GM18505 (cell line): ENCODE results near the gene SHC3.

Experiments
- ATAC-seq: cut with Tn5 transposase; IDR thresholded peaks from one replicate; pipeline ENCODE4 v1.9.1; 2021; ENCODE audit not compliant: unreplicated experiment
- POLR2A ChIP-seq: IDR thresholded peaks from 4 replicates; pipeline ENCODE4 v1.6.1; 2011; ENCODE audit warnings: borderline replicate concordance; ENCODE audit not compliant: insufficient read depth, insufficient read length; ENCODE audit errors: extremely low read depth

Gene SHC3

GRCh38 chr9:89008055-89008743 is 170.4 kb downstream of the SHC3 start:
- no peak for ATAC-seq
- TF ChIP-seq POLR2A = no peak

DNA sequence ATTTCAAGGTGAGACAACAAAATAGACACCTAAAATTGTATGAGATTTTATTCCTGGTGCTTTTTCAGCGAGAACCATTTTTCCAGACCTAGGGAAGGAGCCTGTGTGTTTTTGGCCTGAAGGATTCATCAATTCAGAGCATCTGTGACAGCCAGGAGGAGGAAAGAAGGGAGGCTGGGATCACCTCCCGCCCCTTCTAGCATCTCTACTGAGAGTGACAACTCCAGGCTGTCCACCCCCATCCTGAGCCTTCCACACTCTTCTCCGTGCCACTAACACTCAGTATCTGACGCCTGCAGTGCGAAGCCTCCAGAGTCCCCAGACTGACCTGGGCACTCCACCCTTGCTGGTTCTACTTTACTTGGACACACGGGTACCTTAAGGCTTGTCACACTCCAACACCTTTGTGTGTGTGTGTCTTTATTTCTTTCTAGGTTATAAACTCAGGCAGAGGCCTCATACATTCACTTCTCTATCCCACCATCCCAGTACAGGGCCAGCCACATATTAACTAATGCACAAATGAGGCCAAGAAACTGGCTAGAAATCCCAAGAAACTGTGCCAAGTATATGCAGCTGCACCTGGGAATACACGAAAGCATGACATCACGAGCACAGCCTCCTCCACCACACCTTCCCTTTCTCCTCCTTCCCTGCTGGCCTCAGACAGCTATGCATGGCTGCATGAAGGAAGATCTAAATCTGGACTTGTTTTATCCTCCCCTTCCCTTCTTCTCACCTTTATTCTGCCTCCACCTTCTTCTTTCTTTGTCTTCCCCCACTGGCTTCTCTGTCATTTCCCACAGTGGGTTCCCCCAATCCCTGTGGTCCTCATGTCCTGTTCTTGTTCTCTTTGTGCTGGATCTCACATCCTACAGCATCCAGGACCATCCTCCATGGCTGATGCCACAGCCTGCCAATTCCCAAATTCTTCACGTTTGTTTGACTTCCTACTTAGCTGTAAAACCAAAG is 171.3 kb downstream of the SHC3 start:
- ATAC-seq = no peak
- no peak for TF ChIP-seq POLR2A

DNA sequence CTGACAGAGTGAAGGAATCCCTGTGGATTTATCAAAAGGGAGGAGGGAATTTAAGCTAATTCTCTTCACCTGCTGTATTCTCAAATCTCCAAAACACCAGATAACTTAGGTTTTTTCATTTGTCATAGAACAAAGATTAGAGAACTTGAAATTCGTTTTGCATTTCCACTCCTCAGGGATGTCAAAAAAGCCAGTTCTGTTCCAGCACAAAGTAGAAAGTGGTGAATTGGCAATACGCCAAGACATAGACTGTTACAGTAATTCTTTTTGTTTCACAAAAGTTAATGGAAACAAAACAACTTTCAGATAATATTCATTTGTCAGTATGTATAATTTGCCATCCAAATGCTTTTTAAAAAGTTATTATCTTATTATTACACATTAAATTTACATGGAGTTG is 172.4 kb downstream of the SHC3 start:
- TF ChIP-seq POLR2A = no peak
- ATAC-seq = no peak

DNA sequence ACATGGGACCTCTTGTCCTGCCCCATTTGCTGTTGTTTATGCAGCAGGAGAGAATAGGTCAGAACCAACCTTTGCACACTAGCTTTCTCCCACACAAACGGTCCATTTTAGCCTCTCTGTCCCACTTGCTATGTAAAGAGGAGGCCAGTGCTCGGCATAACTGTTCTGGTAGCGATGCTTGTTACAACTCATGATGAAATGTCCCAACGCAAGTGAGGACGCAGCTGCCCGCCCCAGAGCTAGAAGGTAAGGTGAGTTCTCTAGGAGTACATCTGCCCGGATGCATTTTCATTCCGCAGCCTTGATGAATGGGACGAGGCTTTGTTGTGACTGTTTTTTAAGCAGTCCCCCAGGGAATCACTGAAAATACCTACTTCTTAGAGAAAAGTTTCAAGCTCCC is 173.3 kb downstream of the SHC3 start:
- TF ChIP-seq POLR2A = no peak
- ATAC-seq = no peak

- ATAC-seq = no peak
- TF ChIP-seq POLR2A = no peak
These were observed 175.6 kb downstream of the SHC3 start for GRCh38 chr9:89002987-89003386.

GRCh38 chr9:89001917-89002540 is 176.6 kb downstream of the SHC3 start:
- TF ChIP-seq POLR2A = no peak
- ATAC-seq = no peak

DNA sequence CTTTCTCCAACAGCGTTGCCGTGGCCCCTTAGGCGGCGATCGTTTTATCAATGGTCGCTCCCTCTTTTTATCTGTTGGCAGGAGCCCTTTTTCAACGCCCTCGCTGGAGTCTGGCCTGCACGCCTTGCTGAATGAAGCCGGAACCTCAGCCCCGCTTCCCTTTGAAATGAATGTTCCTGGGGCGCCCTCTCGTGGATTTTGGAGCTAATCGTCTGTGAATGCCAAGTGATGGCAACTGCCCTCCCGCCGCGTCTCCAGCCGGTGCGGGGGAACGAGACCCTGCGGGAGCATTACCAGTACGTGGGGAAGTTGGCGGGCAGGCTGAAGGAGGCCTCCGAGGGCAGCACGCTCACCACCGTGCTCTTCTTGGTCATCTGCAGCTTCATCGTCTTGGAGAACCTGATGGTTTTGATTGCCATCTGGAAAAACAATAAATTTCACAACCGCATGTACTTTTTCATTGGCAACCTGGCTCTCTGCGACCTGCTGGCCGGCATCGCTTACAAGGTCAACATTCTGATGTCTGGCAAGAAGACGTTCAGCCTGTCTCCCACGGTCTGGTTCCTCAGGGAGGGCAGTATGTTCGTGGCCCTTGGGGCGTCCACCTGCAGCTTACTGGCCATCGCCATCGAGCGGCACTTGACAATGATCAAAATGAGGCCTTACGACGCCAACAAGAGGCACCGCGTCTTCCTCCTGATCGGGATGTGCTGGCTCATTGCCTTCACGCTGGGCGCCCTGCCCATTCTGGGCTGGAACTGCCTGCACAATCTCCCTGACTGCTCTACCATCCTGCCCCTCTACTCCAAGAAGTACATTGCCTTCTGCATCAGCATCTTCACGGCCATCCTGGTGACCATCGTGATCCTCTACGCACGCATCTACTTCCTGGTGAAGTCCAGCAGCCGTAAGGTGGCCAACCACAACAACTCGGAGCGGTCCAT is 177.4 kb downstream of the SHC3 start:
- ATAC-seq = peak; percentile 52
- TF ChIP-seq POLR2A = no peak

GRCh38 chr9:89000371-89000781 is 178.2 kb downstream of the SHC3 start:
- no peak for ATAC-seq

DNA sequence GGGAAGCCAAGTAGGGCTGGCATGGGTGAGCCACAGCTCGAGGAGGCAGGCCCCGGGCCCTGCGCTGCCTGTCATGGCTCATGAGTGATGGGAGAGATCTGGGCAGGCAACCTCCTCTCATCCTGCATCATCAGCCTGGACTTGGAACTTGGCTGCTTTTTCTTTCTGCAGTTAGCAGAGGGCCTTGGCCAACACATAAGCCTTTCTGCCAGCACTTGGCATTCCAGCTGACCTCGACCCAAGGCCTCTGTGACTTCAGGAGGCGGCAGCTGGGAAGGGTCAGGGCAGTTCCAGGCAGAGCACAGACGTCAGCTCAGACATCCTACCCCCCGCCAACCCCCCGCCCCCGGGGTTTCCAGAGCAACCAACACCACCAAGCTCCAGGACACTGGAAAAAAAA is 179.7 kb downstream of the SHC3 start:
- no peak for ATAC-seq
- TF ChIP-seq POLR2A = no peak

More at GRCh38 chr9:89000371-89000781, 178.2 kb downstream of the SHC3 start:
- no peak for TF ChIP-seq POLR2A

DNA sequence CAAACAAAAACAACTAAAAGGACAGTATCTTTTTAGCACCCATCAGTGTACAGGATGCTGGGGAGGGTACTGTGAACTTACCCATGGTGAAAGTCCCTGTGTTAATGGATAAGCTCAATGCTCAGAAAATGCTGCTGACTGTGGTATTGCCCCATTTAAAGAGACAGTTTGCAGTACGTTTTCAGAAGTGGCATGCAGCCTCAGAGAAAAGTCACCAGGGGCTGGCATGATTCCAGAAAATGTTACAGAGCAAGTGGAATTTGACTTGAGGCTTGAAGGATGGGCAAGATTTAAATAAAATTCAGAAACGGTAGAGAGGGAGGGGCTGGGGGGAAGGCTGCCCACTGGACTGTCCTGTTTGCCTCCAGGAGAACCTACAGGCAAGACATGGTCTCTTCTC is 180.1 kb downstream of the SHC3 start:
- ATAC-seq = no peak
- TF ChIP-seq POLR2A = no peak

- no peak for TF ChIP-seq POLR2A
- no peak for ATAC-seq
These were observed 181.0 kb downstream of the SHC3 start for GRCh38 chr9:88997646-88998045.

DNA sequence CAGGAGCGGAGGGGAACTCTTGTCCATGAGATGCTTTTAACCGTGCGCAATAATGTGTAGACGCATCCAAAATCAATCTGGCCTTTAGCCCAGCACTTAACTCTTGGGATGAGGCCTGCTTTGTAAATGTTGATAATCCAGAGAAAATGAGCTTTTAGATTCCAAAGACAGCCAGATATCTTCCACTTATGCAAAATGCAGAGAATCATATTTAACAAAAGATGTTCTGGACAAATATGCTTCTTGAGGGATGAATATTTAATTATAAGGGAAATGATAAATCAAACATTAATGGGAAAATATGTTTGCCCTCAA is 181.7 kb downstream of the SHC3 start:
- no peak for ATAC-seq
- no peak for TF ChIP-seq POLR2A
